HepG2 (cell line): ENCODE data around the gene KRT1. TPM values are rescaled to one million over a fixed set of nuclear protein-coding genes. Genes with fewer than 3 reads are reported as not detected.

Experiments used
- ATAC-seq: fragments of 200-7000 bp; cut with Tn5 transposase; 3 replicates; pipeline ENCODE4 v1.9.1; 2020; ENCODE audit warnings: mild to moderate bottlenecking, moderate library complexity
- BruUV-seq: library from RNA; stranded (reverse); fragments of 400-500 nt; replicated peaks from 2 replicates; lab custom pipeline; 2021; lab: Mats Ljungman, UMichigan
- CTCF ChIA-PET: fragments of 300-600 bp; formaldehyde crosslinking; extraction: SDS; loops from one replicate; lab custom pipeline; 2021; ENCODE audit warnings: low total read pairs, inconsistent platforms, low intra/inter-chr PET ratio; lab: Yijun Ruan, JAX
- POLR2A ChIA-PET: fragments of 350-600 bp; sonication (Branson Sonifier 250); formaldehyde crosslinking; loops from one replicate; lab custom pipeline; 2020; ENCODE audit warnings: antibody characterized with exemption, inconsistent platforms; lab: Yijun Ruan, JAX
- DNase-seq: peaks from one replicate; pipeline ENCODE4 v3.0.0-alpha.2; 2015; ENCODE audit warnings: low spot score
- FAIRE-seq: peaks from 3 replicates; lab custom pipeline; 2011; peaks lifted over from hg19 to GRCh38; lab: Jason Lieb, UNC
- H2AFZ ChIP-seq: one replicate; pipeline ENCODE4 v1.6.1; 2011; ENCODE audit warnings: low read length, inconsistent platforms
- H3K27ac ChIP-seq: fragments of 300-600 bp; 3 replicates; pipeline ENCODE4 v1.8.0; 2011; ENCODE audit warnings: mixed run types, mild to moderate bottlenecking, mixed read lengths, low read length, inconsistent platforms; ENCODE audit not compliant: insufficient read depth; ENCODE audit errors: extremely low read length
- H3K27me3 ChIP-seq, 2 experiments: fragments of 200-600 bp in 1 of 2; 2 replicates in 1 of 2; 3 replicates in 1 of 2; pipeline versions ENCODE4 v1.6.0 to v1.8.0; 2011; ENCODE audit warnings: low read length in 2 of 2, mild to moderate bottlenecking in 2 of 2, moderate library complexity in 2 of 2, inconsistent platforms in 1 of 2; ENCODE audit not compliant: insufficient read depth in 2 of 2, control insufficient read depth in 1 of 2
- H3K36me3 ChIP-seq, 2 experiments: fragments of 200-600 bp in 1 of 2; replicated peaks in 1 of 2; 2 replicates in 1 of 2; 3 replicates in 1 of 2; pipeline versions ENCODE4 v1.5.1 to v1.8.0; 2011; ENCODE audit warnings: low read length in 2 of 2, inconsistent platforms in 1 of 2; ENCODE audit not compliant: insufficient read depth in 2 of 2, control insufficient read depth in 1 of 2
- H3K4me1 ChIP-seq: 2 replicates; pipeline ENCODE4 v1.5.1; 2012; ENCODE audit warnings: low read length, inconsistent platforms; ENCODE audit not compliant: insufficient read depth
- H3K4me2 ChIP-seq: 2 replicates; pipeline ENCODE4 v1.6.0; 2011; ENCODE audit warnings: low read depth, low read length, inconsistent platforms
- H3K4me3 ChIP-seq, 3 experiments: fragments of 200-600 bp in 1 of 3; sonication (generic), shearing (Covaris generic) in 1 of 3; replicated peaks in 1 of 3; 2 replicates each; pipeline ENCODE4 v1.5.1; 2011 to 2016; ENCODE audit warnings: low read length in 3 of 3, inconsistent platforms in 2 of 3, low read depth in 2 of 3, mild to moderate bottlenecking in 2 of 3, control low read depth in 1 of 3, mixed read lengths in 1 of 3; ENCODE audit not compliant: insufficient read depth in 1 of 3
- H3K79me2 ChIP-seq: one replicate; pipeline ENCODE4 v1.6.1; 2011; ENCODE audit warnings: low read length, inconsistent platforms; ENCODE audit not compliant: insufficient read depth
- H3K9ac ChIP-seq: 2 replicates; pipeline ENCODE4 v1.6.0; 2011; ENCODE audit warnings: mild to moderate bottlenecking, low read depth, low read length, inconsistent platforms; ENCODE audit not compliant: insufficient read depth
- H3K9me3 ChIP-seq: 2 replicates; pipeline ENCODE4 v1.5.1; 2012; ENCODE audit warnings: mild to moderate bottlenecking, low read length
- H4K20me1 ChIP-seq: 2 replicates; pipeline ENCODE4 v1.6.0; 2011; ENCODE audit warnings: inconsistent platforms, mild to moderate bottlenecking, low read length, moderate library complexity; ENCODE audit not compliant: insufficient read depth
- ELF3 ChIP-seq: IDR thresholded peaks from 2 replicates; pipeline ENCODE4 v1.6.1; 2016; ENCODE audit warnings: missing genetic modification reagents, missing compliant biosample characterization
- HNRNPUL1 ChIP-seq: fragments of 200-400 bp; formaldehyde crosslinking; IDR thresholded peaks from 2 replicates; pipeline ENCODE4 v1.6.1; 2017; ENCODE audit warnings: low read depth, mild to moderate bottlenecking, low read length, moderate library complexity
- REL ChIP-seq: sonication (generic); formaldehyde crosslinking; conservative IDR thresholded peaks from 2 replicates; pipeline ENCODE4 v1.8.0; 2022; ENCODE audit warnings: mild to moderate bottlenecking, missing genetic modification reagents, moderate library complexity
- RFX3 ChIP-seq: IDR thresholded peaks from 2 replicates; pipeline ENCODE4 v1.6.1; 2016; ENCODE audit warnings: missing biosample characterization, missing genetic modification reagents
- SMARCC2 ChIP-seq: fragments of 450-650 bp; IDR thresholded peaks from 2 replicates; pipeline ENCODE4 v1.6.1; 2017; ENCODE audit warnings: antibody characterized with exemption, mild to moderate bottlenecking
- THRA ChIP-seq: sonication (generic); formaldehyde crosslinking; IDR thresholded peaks from 2 replicates; pipeline ENCODE4 v1.4.0; 2020; ENCODE audit warnings: missing genetic modification reagents, borderline replicate concordance
- ZFP1 ChIP-seq: IDR thresholded peaks from 2 replicates; pipeline ENCODE4 v1.6.1; 2016
- ZKSCAN8 ChIP-seq: IDR thresholded peaks from 2 replicates; pipeline ENCODE4 v1.6.1; 2016; ENCODE audit warnings: borderline replicate concordance, missing genetic modification reagents, missing compliant biosample characterization
- ZNF33A ChIP-seq: sonication (generic); formaldehyde crosslinking; IDR thresholded peaks from 2 replicates; pipeline ENCODE4 v1.5.1; 2020; ENCODE audit warnings: missing genetic modification reagents, mild to moderate bottlenecking, moderate library complexity, borderline replicate concordance
- ZNF547 ChIP-seq: sonication (generic); formaldehyde crosslinking; IDR thresholded peaks from 2 replicates; pipeline ENCODE4 v1.5.1; 2020; ENCODE audit warnings: mild to moderate bottlenecking, missing genetic modification reagents
- ZNF564 ChIP-seq: sonication (generic); formaldehyde crosslinking; IDR thresholded peaks from 2 replicates; pipeline ENCODE4 v1.8.1; 2023; ENCODE audit warnings: mild to moderate bottlenecking, missing genetic modification reagents
- ZNF710 ChIP-seq: sonication (generic); formaldehyde crosslinking; IDR thresholded peaks from 2 replicates; pipeline ENCODE4 v1.5.0; 2020; ENCODE audit warnings: mild to moderate bottlenecking, missing genetic modification reagents, borderline replicate concordance
- WGBS: methylation state at CpG from one replicate; pipeline ENCODE4 v1.1.6; 2017; ENCODE audit warnings: low lambda C conversion rate; 5-methylcytosine and 5-hydroxymethylcytosine counted together
- in situ Hi-C: cut with HindIII; loops from 2 replicates; pipeline ENCODE4 v1.10.0; 2017; ENCODE audit warnings: low pct_unique_long_range_greater_than_20kb; ENCODE audit not compliant: extremely low pct_ligation_motif_present
- intact Hi-C: fragments of 100-400 bp; cut with micrococcal nuclease; formaldehyde crosslinking; loops from one replicate; pipeline ENCODE4 v1.10.0; 2022; ENCODE audit not compliant: unreplicated experiment
- polyA plus RNA-seq, 8 experiments: library from polyadenylated mRNA; depleted of rRNA in 3 of 8; stranded (reverse) in 7 of 8; unstranded in 1 of 8; fragments of >200 nt; fragmentation: Illumina TruSeq in 4 of 8; extraction: Trizol in 4 of 8; gene quantifications; 2 replicates each; pipeline versions ENCODE4 v1.2.1 to v1.2.3, GENCODE V29; 2011 to 2016; ENCODE audit warnings: low read depth in 4 of 8, missing spikeins in 1 of 8, mixed read lengths in 1 of 8; ENCODE audit not compliant: insufficient read depth in 1 of 8
- total RNA-seq, 5 experiments: library from RNA; depleted of rRNA; stranded (reverse); fragments of >200 nt; fragmentation: Illumina TruSeq; extraction: Trizol; gene quantifications; 2 replicates each; pipeline ENCODE4 v1.2.3, GENCODE V29; 2016; ENCODE audit warnings: low read depth in 1 of 5

The KRT1 gene
- total and polyA plus RNA-seq, 2 of the 13 experiments (the other 11 are each of a cell fraction or from before 2014, with no cell fraction given) = not detected

- CTCF ChIA-PET = no interaction called here
- Histone ChIP-seq H3K4me2 (no peak overlapping the region), H3K36me3 (no peaks in the 10 kb centered on the region), H4K20me1 (no peaks in the 10 kb centered on the region), H3K27ac (no peak overlapping the region), H3K9ac (no peak overlapping the region), H3K9me3 (no peaks in the 10 kb centered on the region), H3K4me3 (no peak overlapping the region), H2AFZ (no peak overlapping the region), H3K4me1 (no peaks in the 10 kb centered on the region), H3K79me2 (no peaks in the 10 kb centered on the region), H3K27me3 (peaks cover 5 to 50% of the 10 kb centered on the region in 2 experiments)
- no peak for FAIRE-seq
- 0% methylated on average over 2 of the region's 3 CpGs for WGBS
- intact Hi-C loops = no loop called here
- POLR2A ChIA-PET = no interaction called here
- no peak for ATAC-seq
- BruUV-seq = no TSS peak
- in situ Hi-C loops = loop anchor here (25.0 kb wide), 1 partner anchor 292 kb away; no protein-coding TSS in a partner anchor
- TF ChIP-seq ZNF547 (CRISPR knock-in tag) = no peak
- TF ChIP-seq HNRNPUL1 = no peak
- TF ChIP-seq ELF3 (CRISPR knock-in tag) = no peak
- no peak for TF ChIP-seq RFX3 (CRISPR knock-in tag)
- DNase-seq = no peak
Measured at GRCh38 chr12:52695039-52695438, 14.8 kb upstream of the KRT1 start.

- no TSS peak for BruUV-seq
- DNase-seq (no peak), FAIRE-seq (no peak), ATAC-seq (no peak)
- H3K4me3 ChIP-seq = no peak overlapping the region
- H3K79me2 ChIP-seq = no peaks in the 10 kb centered on the region
- ChIA-PET POLR2A (no interaction called here), CTCF (no interaction called here)
- H3K36me3 ChIP-seq = no peaks in the 10 kb centered on the region
- TF ChIP-seq ZNF564 (no peak), ZKSCAN8 (CRISPR knock-in tag) (no peak), SMARCC2 (no peak), REL (CRISPR knock-in tag) (no peak), ZNF710 (CRISPR knock-in tag) (no peak), ZFP1 (CRISPR knock-in tag) (no peak), ZNF33A (CRISPR knock-in tag) (no peak), THRA (no peak)
- no peak overlapping the region for H3K4me2 ChIP-seq
- H3K27ac ChIP-seq = no peak overlapping the region
- H4K20me1 ChIP-seq = no peaks in the 10 kb centered on the region
- H3K4me1 ChIP-seq = no peaks in the 10 kb centered on the region
- H3K27me3 ChIP-seq = peaks cover 5 to 54% of the 10 kb centered on the region in 2 experiments; a peak in 4 of 5 replicates
- in situ Hi-C loops (loop anchor here (25.0 kb wide), 1 partner anchor 293 kb away; no protein-coding TSS in a partner anchor), intact Hi-C loops (no loop called here)
- H3K9me3 ChIP-seq = no peaks in the 10 kb centered on the region
- 18% methylated on average over 6 of the region's 6 CpGs for WGBS
- H2AFZ ChIP-seq = no peak overlapping the region
- H3K9ac ChIP-seq = no peak overlapping the region
Measured at GRCh38 chr12:52694151-52694550, 13.9 kb upstream of the KRT1 start.
